HTERT RPE-1 (cell line): ENCODE results near the gene GPX5.
"Not testable (repeated sequence)": the region's sequence is repeated elsewhere in the genome, so short reads cannot be mapped to it uniquely, and the experiment has no call there.

Source experiments
- in situ Hi-C: fragments of 300-500 bp; cut with MboI; formaldehyde crosslinking; loops from 4 replicates; pipeline ENCODE4 v1.14.3; 2020; ENCODE audit warnings: low sequenced_read_pairs

GPX5 gene

DNA sequence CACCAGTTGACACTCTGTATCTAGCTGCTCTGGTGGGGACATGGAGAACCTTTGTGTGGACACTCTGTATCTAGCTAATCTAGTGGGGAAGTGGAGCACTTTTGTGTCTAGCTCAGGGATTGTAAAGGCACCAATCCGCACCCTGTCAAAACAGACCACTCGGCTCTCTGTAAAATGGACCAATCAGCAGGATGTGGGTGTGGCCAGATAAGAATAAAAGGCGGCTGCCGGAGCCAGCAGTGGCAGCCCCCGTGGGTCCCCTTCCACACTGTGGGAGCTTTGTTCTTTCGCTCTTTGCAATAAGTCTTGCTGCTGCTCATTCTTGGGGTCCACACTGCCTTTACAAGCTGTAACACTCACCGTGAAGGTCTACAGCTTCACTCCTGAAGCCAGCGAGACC lies 13.3 kb upstream of the GPX5 start:
- in situ Hi-C loops = not testable (repeated sequence)

DNA sequence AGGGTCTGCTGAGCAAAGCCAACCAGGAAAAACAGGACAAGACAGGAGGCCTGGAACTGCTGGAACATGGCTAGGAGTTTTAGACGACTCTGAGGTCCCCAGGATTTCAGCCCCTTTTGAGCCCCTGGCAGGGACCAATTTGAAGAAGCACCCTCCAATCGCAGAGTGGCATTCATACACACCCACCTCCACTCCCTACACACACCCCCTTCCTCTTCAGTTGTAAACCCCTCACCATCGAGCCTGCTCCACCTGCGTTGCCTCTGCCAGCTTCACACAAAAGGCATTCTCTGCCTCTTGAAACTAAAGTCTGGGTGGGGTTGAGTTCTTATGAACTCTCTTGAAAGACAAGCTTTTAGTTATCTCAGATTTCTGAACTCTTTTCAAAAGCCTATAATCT lies 10.0 kb upstream of the GPX5 start, which contains the start of gene GPX6:
Gene GPX6, minus strand, starts transcription at position 118 of the 400 bp plus-strand sequence. Its CDS starts 50 bp downstream, at position 68.
- in situ Hi-C loops = no loop called here

DNA sequence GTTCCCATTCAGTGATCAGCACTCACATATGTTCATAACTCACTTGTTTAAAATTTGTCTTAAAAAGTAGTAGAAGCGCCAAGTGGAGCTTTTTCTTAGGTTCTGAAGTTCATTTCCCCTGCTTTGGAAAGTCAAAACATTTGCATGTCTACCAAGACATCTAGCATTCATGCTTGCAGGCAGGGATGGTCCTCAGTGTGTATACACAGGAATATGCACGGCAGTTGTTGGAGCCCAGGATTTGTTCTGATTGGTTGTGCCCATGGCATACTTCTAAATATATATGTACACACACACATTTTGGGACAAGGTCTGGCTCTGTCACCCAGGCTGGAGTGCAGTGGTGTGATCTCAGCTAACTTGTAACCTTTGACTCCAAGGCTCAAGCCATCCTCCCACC lies 7.7 kb upstream of the GPX5 start:
- in situ Hi-C loops = no loop called here

DNA sequence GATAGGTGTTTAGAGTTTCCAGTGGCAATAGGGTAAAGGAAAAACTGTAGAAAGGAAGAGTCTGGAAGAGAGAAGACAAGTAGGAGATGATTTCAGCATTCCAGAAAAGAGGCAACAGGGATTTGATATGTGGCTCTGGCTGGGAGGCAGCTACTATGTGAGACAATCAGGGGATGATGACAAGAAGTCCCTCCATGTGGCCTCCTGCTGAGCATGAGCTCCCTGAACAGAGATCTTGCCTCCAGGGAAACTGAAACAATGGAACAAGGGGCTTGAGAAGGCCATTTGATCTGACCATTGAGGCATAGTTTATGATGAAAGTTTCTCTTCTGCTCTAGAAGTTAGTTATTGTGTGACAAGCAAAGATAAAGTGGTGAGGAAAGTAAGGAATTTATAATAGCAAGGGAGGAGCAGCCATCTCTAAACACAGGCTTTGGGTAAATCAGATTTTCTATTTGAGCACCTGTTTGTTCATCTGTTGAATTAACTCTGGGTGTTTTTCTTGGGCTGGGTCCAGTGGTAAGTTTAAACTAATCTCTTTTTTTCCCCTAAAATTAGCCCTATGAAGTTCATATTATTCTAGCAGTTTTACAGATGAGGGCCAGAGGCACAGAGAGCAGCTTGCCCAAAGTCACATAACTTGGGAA lies 3.0 kb upstream of the GPX5 start:
- in situ Hi-C loops = no loop called here

DNA sequence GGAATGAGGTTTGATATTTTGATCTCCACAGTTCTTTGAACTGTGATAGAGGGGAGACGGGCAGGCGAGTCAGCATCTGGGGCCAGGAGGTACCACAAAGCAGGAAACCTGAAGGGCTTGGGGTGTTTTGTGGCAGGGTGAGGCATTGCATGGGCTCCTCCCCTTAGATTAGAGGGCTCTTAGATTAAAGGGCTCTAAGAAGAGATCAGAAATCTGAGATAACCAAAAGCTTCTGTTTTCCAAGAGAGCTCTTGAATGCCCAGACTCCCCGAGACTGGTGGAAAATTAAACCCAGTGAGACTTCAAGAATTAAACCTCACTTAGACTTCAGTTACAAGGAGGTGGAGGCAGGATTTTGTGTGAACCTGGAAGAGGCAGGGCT lies 2.4 kb upstream of the GPX5 start:
- in situ Hi-C loops = no loop called here

DNA sequence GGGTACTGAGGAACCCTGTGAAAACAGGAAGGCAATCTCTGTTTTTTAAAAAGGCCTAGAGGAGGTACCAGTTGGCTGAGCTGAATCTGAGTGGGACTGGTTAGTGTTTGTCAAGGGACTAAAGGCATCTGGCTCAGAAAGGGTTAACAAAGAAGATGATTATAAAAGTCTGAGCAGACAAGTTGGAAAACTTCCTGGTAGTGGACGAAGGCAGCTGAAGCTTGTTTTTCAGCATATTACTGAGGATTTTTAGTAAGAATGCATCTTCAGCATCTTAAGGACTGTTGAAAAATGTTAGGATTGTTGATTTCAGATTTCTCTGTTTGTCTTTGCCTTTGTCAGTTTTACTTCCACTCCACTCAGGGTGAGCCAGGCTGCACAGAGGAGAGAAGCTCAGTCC lies 5.1 kb downstream of the GPX5 start:
- in situ Hi-C loops = no loop called here

DNA sequence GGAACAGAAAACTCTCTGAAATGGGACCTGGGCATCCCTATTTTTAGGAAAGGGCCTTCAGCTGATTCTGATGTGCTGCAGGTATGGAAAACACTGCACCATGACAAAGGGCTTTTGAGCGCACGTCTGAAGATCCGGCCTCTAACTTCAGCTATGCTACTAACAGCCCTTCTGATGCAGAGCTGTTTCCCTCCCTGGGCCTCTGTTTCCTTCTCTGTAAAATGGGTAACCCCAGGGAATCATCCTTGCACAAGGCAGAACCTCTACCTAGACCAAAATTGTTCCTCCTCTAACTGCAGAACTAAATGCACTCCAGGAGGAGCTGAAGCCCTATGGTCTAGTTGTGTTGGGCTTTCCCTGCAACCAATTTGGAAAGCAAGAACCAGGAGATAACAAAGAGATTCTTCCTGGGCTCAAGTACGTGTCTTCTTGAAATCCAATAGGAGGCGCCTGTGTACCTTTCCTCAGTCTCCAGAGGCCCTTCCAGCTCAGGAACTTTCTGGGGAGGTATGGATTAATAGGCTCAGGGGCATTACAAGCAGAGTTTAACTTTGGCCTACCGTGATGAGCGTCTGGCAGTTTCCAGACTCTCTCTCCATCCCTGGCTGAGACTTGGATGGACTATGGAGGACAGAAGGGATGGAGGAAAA lies 5.9 kb downstream of the GPX5 start:
- in situ Hi-C loops = no loop called here

DNA sequence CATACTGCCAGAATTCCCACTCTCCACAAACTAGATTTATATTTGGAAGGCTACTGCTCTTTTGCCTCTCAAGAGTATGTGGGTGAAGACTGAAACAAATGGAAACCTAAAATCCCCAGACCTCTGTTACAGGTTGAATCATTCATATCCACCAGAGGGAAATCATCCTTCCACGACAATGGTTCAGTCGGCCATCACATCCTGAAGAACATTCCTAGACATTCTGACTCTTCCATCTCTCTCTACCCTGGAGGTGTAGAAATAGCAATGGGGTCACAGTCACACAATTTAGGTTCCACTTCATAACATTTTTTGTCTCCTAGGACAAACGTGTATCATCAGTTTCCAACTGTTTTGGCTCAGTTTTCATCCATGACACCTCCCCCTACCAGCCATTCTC lies 8.6 kb downstream of the GPX5 start:
- in situ Hi-C loops = no loop called here

DNA sequence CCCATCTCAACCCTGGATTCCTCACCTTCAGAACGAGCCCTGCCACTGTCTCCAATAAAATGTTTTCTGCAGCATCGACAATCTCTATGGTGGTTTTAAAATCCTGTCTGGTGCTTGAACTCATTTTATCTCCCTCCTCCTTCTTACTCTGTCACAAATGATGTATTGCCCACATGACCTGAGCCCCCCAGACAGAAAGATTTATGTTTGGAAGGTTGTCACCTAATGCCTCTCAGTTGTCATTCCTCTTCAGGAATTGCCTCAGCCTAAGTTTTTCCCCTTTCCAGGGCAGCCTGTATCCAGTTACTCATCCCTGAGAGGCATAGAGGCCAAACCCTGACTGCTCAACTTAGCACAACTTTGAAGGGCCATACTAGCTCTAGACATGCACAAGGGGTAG lies 9.2 kb downstream of the GPX5 start:
- in situ Hi-C loops = no loop called here

DNA sequence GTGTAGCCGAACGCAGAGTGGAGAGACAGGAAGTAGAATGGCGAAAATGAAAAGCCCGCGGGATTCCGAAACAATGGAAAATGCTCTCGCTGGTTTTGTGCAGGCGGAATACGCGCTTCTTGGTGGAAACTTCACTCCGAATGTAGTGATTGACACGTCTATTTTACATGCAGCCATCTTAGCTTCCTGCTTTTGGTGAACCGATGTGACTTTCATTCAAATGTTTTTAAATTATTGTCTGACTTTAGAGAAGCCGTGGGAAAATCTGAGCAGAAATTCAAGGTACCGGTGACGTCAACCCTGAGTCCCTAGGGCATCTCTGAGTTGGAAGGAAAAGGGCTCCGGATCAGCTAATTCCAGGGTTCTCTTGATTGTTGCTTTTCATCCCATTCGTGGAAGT lies 11.4 kb downstream of the GPX5 start:
- in situ Hi-C loops = no loop called here

DNA sequence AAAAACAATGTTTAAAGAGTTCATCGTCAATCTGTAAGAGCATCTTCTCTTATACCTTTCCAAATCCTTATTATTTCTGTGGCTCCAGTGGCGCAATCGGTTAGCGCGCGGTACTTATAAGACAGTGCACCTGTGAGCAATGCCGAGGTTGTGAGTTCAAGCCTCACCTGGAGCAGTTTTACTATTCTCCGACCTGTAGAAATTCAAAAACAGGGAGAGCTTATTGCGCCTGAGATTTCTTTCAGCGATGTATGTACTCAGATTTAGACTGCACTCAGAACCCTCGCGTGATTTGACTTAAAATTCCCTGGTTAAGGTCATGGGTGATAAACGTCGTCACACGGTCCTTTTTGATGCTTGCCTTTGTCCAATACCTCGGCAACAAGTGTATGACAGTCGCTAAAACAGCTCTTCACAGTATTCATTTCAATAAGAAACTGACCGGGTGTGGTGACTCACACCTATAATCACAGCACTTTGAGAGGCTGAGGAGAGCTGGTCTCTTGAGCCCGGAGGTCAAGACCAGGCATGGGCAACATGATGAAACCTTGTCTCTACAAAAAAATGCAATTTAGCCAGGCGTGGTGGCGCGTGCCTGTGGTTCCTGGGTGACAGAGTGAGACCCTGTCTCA lies 11.9 kb downstream of the GPX5 start:
- in situ Hi-C loops = no loop called here

DNA sequence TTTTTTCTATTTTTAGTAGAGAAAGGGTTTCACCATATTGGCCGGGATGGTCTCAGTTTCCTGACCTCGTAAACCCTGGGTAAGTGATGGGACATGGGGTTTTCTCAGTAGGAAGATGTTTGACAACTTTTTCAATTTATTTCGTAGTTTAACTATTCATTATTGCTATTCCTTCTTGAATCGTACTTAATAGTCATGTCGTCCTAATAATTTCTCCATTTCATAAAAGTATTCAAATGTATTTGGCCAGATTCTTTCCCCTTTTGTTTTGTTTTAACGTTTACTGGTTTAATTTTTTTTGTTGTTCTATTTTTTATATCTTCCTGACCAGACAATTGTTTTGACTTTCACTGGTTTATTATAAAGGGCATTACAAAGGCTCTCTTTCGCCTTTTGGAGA lies 16.3 kb downstream of the GPX5 start:
- in situ Hi-C loops = no loop called here

DNA sequence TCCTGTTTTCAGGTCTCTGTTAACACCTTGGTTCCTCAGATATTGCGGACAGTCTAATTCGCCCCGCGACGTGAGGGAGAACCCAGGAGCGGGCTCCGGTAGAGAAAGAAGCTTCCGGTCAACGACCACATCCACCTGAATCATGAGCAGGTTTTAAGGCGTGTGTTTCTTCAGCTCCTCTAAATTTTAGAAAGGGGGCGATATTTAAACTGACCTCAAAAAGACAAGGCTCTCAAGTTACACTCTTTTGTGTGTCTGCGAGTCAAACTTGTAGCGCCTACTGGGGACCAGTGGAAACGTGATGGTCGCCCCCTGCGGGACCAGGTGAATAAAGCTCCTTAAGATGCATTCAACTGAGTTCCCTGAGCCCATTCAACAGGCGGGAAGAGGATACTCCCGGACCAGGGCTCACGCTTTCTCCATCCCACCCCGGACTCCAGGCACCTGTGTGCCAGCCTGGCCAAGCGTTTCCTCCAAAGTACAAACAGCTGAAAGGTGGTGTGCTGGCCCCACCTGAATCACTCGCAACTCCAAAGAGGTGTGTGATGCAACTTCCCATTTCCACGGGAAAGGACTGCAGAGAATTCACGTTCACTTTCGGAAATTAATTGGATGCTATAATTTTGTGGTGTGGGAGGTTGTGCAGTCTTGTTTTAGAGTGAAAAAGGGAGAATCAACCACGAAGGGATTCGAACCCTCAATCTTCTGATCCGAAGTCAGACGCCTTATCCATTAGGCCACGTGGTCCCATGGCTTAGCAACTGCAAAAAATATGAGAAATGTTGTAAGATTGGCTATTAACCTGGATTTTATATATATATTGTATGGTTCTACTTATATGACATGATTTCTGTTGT lies 17.0 kb downstream of the GPX5 start:
- in situ Hi-C loops = no loop called here

DNA sequence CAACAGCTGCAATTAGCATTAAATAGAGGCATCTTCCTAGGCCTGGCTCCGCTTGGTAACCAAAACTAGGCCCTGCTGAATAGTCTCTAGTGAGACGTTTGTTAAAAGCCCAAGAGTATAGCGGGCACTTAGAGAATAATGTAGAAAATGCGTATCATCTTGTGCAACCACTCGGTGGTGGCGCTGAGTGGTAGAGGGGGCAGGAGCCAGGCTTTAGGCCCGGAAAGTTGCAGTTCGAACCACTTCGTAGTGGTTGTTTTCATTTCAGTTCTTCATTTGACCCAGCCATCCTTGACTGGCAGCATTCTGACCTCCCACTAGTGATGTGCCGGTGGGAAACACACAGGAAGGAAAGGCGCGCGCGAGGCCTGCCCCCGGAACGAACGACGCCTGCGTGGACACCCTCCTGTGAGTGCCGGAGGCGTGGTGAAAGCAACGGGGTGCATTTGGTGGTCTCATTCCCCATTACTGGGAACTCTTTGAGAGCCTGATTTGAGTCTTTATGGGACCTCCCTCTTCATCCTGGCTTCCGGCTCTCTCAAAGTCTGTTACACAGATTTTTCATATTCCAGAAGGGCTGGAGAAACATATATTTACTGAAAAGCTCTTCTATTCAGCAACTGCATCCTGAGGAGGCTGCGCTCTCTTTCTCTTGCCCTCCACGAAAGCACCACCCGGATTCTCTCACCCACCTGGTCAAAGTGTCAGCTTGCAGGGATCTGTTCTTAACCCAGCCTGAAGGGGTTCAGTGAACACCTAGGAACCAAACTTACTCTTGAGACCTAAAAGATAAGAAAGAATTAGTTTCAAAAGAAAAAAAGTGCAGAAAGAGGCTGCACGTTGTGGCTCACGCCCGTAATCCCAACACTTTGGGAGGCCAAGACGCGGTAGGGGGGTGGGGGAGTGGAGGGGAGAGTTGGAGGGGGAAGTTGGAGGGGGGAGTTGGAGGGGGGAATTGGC lies 18.2 kb downstream of the GPX5 start:
- in situ Hi-C loops = no loop called here

DNA sequence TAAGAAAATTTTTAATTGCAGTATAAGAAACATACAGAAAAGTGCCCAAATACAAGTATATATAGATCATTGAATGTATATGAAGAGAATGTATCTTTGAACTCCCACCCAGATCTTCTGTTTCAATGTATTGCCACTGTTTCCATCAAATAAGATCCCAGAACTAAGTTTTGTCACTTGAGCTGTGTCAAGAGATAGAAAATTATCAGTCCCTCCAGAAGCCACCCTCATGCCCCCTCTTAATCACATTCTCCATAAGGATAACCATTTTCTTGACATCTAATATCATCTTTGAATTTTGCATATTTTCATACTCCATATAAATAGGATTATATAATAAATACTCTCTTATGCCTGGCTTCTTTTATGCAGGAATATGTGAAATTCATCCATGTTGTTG lies 20.3 kb downstream of the GPX5 start:
- in situ Hi-C loops = no loop called here

DNA sequence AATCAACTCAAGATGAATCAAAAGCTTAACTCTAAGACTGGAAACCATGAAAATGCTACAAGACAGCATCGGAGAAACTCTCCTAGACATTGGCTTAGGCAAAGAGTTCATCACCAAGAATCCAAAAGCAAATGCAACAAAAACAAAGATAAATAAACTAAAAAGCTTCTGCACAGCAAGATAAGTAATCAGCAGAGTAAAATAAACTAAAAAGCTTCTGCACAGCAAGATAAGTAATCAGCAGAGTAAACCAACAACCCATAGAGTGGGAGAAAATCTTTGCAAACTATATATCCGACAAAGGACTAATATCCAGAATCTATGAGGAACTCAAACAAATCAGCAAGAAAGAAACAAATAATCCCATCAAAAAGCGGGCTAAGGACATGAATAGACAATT lies 21.3 kb downstream of the GPX5 start:
- in situ Hi-C loops = not testable (repeated sequence)

DNA sequence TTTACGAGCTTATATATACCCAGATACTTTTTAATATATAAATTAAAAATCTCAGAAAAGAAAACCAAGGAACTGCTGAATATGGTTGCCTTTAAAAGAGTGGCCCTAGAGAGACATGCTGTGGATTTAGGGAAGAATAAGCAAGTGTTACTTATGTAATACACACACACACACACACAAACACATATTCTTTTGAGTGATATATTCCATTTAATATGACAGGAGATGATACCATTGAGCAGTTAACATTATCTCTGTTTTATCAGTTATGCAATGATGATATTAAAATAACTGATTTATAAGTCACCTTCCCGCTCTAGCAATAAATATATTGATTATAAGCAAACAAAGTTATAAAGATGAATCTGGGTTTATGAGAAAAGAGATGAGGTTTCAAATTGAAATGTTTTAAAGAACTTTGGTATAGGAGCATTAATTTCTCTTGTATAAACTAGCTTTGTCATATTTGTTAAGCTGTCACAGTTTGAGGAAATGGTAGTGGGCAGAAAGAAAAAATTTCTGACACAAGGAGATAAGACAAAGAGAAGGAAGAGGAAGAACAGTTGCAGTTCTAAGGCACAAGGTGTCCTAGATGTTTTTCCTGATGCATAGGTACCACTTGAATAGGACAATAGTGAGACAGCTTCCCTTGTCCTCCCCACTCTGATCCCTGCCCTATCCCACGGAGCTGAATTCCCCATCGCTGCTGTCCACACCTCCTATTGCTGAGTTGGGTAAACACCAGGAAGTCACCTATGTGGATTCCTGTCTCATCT lies 26.4 kb downstream of the GPX5 start:
- in situ Hi-C loops = no loop called here

DNA sequence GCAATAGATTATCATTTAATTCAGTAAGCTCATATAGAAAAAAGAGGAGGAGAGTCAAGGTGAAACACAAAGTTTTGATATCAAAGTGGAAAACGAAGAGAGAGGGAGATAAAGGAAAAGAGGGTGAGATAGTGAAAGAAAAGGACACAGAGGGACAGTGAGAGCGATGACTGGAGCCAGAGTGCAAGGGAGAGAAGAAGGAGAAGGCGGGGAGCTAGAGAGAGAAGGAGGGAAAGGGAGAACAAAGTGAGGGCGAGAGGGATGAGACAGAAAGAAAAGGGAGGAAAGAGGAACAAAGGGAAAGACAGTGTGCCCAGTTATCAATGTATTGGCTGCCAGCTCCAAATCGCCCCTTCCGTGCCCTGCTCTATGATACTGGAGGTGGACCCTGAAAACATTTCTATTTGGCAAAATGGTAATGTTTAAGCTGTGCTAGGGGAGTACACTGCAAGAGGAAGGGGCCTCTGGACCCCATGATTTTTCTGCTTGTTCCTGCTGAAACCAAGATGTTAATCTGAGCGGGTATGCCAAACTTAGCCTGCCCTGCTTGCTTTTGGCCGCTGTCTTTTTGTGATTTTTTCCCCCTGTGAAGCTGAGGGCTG lies 27.8 kb downstream of the GPX5 start:
- in situ Hi-C loops = no loop called here
